ENCODE measurements around the gene FGF7.

The FGF7 gene

GRCh38 chr15:49415149-49415548 lies 7.9 kb upstream of the FGF7 start:
- H3K4me3 ChIP-seq (ENCODE audit: severe bottlenecking), result no peak overlapping the region
- 0 out of 3 replicates have a peak, but pooled peaks have one; percentile 5 for ATAC-seq (ENCODE audit: low read depth)

GRCh38 chr15:49415638-49416037 lies 7.4 kb upstream of the FGF7 start:
- Histone ChIP-seq H3K9me3 (ENCODE audit: severe bottlenecking) (no peaks in the 10 kb centered on the region), H3K27ac (ENCODE audit: poor library complexity, severe bottlenecking) (no peak overlapping the region), H3K4me1 (ENCODE audit: insufficient read depth, poor library complexity, severe bottlenecking) (peaks cover 15% of the 10 kb centered on the region), H3K4me3 (ENCODE audit: severe bottlenecking) (no peak overlapping the region), H3K27me3 (ENCODE audit: insufficient read depth, poor library complexity, severe bottlenecking) (no peaks in the 10 kb centered on the region), H3K36me3 (ENCODE audit: low read depth) (no peaks in the 10 kb centered on the region)
- DNase-seq (ENCODE audit: low spot score), result no peak
- TF ChIP-seq CTCF (IDR thresholded peaks at IDR 0.05; ENCODE audit: poor library complexity, severe bottlenecking), result no peak
- ATAC-seq (ENCODE audit: low read depth), result peak; percentile 96

More at GRCh38 chr15:49415149-49415548, 7.9 kb upstream of the FGF7 start:
- no peaks in the 10 kb centered on the region for H3K9me3 ChIP-seq (ENCODE audit: severe bottlenecking)
- no peaks in the 10 kb centered on the region for H3K27me3 ChIP-seq (ENCODE audit: insufficient read depth, poor library complexity, severe bottlenecking)
- H3K4me1 ChIP-seq (ENCODE audit: insufficient read depth, poor library complexity, severe bottlenecking), result peaks cover 15% of the 10 kb centered on the region
- DNase-seq (ENCODE audit: low spot score), result no peak
- no peak for TF ChIP-seq CTCF (IDR thresholded peaks at IDR 0.05; ENCODE audit: poor library complexity, severe bottlenecking)
- H3K36me3 ChIP-seq (ENCODE audit: low read depth), result no peaks in the 10 kb centered on the region
- no peak overlapping the region for H3K27ac ChIP-seq (ENCODE audit: poor library complexity, severe bottlenecking)

- ATAC-seq (ENCODE audit: low read depth) (no peak), DNase-seq (ENCODE audit: low spot score) (no peak)
- H3K36me3 ChIP-seq (ENCODE audit: low read depth), result no peaks in the 10 kb centered on the region
- no peak for TF ChIP-seq CTCF (IDR thresholded peaks at IDR 0.05; ENCODE audit: poor library complexity, severe bottlenecking)
- H3K4me1 ChIP-seq (ENCODE audit: insufficient read depth, poor library complexity, severe bottlenecking), result peaks cover 15% of the 10 kb centered on the region
- H3K9me3 ChIP-seq (ENCODE audit: severe bottlenecking), result no peaks in the 10 kb centered on the region
- no peak overlapping the region for H3K27ac ChIP-seq (ENCODE audit: poor library complexity, severe bottlenecking)
- no peaks in the 10 kb centered on the region for H3K27me3 ChIP-seq (ENCODE audit: insufficient read depth, poor library complexity, severe bottlenecking)
- H3K4me3 ChIP-seq (ENCODE audit: severe bottlenecking), result no peak overlapping the region
These were observed 4.2 kb upstream of the FGF7 start for GRCh38 chr15:49418811-49419210.

- ATAC-seq (ENCODE audit: low read depth) (peak; percentile 67), DNase-seq (ENCODE audit: low spot score) (no peak)
- H3K4me3 ChIP-seq (ENCODE audit: severe bottlenecking), result no peak overlapping the region
These were observed 1.1 kb upstream of the FGF7 start for GRCh38 chr15:49421991-49422390.

More at GRCh38 chr15:49421991-49422390, 1.1 kb upstream of the FGF7 start:
- no peak overlapping the region for H3K27ac ChIP-seq (ENCODE audit: poor library complexity, severe bottlenecking)
- TF ChIP-seq CTCF (IDR thresholded peaks at IDR 0.05; ENCODE audit: poor library complexity, severe bottlenecking), result peak; percentile 99
- H3K4me1 ChIP-seq (ENCODE audit: insufficient read depth, poor library complexity, severe bottlenecking), result no peaks in the 10 kb centered on the region
- no peaks in the 10 kb centered on the region for H3K36me3 ChIP-seq (ENCODE audit: low read depth)
- H3K27me3 ChIP-seq (ENCODE audit: insufficient read depth, poor library complexity, severe bottlenecking), result no peaks in the 10 kb centered on the region
- no peaks in the 10 kb centered on the region for H3K9me3 ChIP-seq (ENCODE audit: severe bottlenecking)
